ENCODE measurements around the gene BRCC3.
A peak's percentile ranks its signal among the peaks of the same experiment; 100 is the strongest.

Gene BRCC3

DNA sequence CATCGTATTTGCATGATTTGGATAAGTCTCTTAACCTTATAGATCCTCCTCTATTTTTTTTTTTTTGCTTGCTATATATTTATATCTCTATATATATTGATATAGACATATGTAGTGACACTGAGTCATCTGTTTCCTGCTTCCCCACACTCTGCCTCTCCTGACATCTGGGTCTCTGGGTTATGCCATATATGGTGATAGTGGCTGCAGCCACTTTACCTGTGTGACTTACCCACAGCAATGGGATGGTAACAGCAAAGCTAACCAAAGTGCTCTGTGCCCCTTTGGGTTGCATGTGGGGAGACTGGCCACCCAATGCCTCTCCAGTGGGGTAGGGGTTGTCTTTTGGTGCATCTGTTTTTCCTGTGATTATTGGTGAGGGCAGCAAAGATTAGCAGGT lies 14.8 kb upstream of the BRCC3 start:
- DNase-seq (ENCODE audit: extremely low spot score): no peak
- POLR2A ChIA-PET: no interaction called here
- CTCF ChIA-PET: interaction anchor here (0.8 to 1.6 kb wide), 6 partner anchors 8 to 139 kb away, joined by 3 to 7 read pairs (median 4); no protein-coding TSS in a partner anchor
- TF ChIP-seq L3MBTL2 (conservative IDR thresholded peaks at IDR 0.05) (no peak), SP1 (IDR thresholded peaks at IDR 0.05) (no peak), TARDBP (IDR thresholded peaks at IDR 0.05) (no peak), BHLHE40 (IDR thresholded peaks at IDR 0.05; ENCODE audit: borderline replicate concordance) (no peak), ELF4 (IDR thresholded peaks at IDR 0.05) (no peak), CTBP1 (IDR thresholded peaks at IDR 0.05; ENCODE audit: borderline replicate concordance) (no peak), ZNF384 (IDR thresholded peaks at IDR 0.05) (no peak), FOXK2 (IDR thresholded peaks at IDR 0.05) (no peak), HDGF (IDR thresholded peaks at IDR 0.05; ENCODE audit: borderline replicate concordance) (no peak), NFRKB (IDR thresholded peaks at IDR 0.05) (no peak), SUZ12 (IDR thresholded peaks at IDR 0.05) (no peak), ARNT (IDR thresholded peaks at IDR 0.05) (no peak), FOXM1 (IDR thresholded peaks at IDR 0.05; ENCODE audit: borderline replicate concordance) (no peak), LEF1 (IDR thresholded peaks at IDR 0.05; ENCODE audit: borderline replicate concordance) (no peak), FOXA1 (IDR thresholded peaks at IDR 0.05) (no peak)
- TF ChIP-seq, protein P1, sequence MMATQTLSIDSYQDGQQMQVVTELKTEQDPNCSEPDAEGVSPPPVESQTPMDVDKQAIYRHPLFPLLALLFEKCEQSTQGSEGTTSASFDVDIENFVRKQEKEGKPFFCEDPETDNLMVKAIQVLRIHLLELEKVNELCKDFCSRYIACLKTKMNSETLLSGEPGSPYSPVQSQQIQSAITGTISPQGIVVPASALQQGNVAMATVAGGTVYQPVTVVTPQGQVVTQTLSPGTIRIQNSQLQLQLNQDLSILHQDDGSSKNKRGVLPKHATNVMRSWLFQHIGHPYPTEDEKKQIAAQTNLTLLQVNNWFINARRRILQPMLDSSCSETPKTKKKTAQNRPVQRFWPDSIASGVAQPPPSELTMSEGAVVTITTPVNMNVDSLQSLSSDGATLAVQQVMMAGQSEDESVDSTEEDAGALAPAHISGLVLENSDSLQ (IDR thresholded peaks at IDR 0.05): no peak

DNA sequence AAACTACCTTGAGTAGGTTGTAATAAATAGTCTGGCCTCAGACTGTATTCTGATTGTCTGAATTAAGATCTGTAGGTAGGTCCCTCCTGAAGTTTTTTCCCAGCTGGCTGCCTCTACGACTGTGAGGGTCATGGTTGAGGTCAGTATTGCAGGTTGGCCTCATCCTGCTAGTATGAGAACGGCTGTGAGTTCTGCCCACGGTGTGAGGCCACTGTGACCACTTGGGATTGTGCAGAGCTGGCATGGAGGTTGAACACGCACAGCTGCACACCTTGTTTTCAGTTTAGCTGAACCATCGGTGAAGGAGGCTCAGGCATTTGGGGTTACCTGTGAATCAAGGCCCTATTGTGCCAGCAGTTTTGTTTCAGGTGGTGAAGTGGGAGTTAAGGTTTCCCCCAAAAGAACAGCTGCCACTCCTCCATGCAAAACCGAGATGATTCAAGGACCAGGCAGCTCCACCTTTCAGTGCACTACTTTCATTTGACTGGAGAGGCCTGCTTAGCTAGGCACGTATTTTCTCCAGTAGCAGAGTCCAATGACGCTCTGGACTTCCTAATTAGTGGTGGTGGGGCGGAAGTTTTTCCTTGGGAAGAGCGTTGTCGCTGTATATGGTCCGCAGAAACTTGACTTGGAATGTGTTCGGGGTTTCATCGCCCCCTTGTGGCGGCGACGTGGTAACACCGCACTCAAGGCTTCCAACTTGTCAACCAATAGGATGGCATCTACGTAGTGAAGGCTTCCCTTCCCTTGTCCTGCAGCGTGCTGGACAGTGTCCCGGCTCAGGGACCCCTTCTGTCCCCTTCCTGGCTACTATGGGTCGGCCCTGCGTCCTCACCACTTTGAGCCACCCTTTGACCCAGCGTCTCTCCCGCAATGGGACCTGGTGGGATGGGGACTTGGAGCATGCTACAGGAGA lies 14.2 kb upstream of the BRCC3 start:
- POLR2A ChIA-PET: no interaction called here
- no peak for TF ChIP-seq FOXA1 (IDR thresholded peaks at IDR 0.05)
- TF ChIP-seq HDGF (IDR thresholded peaks at IDR 0.05; ENCODE audit: borderline replicate concordance): no peak
- TF ChIP-seq L3MBTL2 (conservative IDR thresholded peaks at IDR 0.05): no peak
- TF ChIP-seq LEF1 (IDR thresholded peaks at IDR 0.05; ENCODE audit: borderline replicate concordance): no peak
- TF ChIP-seq TARDBP (IDR thresholded peaks at IDR 0.05): no peak
- TF ChIP-seq ZNF384 (IDR thresholded peaks at IDR 0.05): no peak
- TF ChIP-seq SUZ12 (IDR thresholded peaks at IDR 0.05): no peak
- no peak for TF ChIP-seq SP1 (IDR thresholded peaks at IDR 0.05)
- no peak for TF ChIP-seq NFRKB (IDR thresholded peaks at IDR 0.05)
- CTCF ChIA-PET: interaction anchor here (0.7 to 1.6 kb wide), 8 partner anchors 9 to 139 kb away, joined by 3 to 7 read pairs (median 4); no protein-coding TSS in a partner anchor
- peak; percentile 79 for DNase-seq (ENCODE audit: extremely low spot score)

DNA sequence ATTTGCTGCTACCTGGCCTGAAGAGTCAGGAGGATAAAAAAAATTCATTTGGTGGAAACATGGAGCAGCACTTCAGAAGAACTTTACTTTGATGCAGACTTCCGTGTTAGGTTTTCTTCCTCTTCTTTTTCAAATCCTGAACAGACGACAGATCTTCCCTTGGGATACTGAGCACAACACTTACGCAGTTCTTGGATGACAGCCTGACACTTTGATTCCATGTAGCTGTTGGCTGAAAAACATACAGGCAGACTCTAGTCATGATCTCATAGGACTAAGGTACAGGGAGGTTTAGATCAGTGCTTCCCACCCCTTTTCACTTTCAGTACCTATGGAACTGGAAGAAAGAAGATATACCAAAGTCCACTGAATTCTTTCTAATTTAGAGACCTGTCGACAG lies 9.5 kb upstream of the BRCC3 start:
- ChIA-PET CTCF (no interaction called here), POLR2A (no interaction called here)
- no peak for TF ChIP-seq TARDBP (IDR thresholded peaks at IDR 0.05)
- no peak for TF ChIP-seq LEF1 (IDR thresholded peaks at IDR 0.05; ENCODE audit: borderline replicate concordance)
- no peak for TF ChIP-seq L3MBTL2 (conservative IDR thresholded peaks at IDR 0.05)
- TF ChIP-seq HDGF (IDR thresholded peaks at IDR 0.05; ENCODE audit: borderline replicate concordance): no peak
- TF ChIP-seq NFRKB (IDR thresholded peaks at IDR 0.05): no peak
- no peak for TF ChIP-seq SP1 (IDR thresholded peaks at IDR 0.05)
- TF ChIP-seq ARNT (IDR thresholded peaks at IDR 0.05): no peak
- TF ChIP-seq FOXM1 (IDR thresholded peaks at IDR 0.05; ENCODE audit: borderline replicate concordance): no peak
- TF ChIP-seq ZNF384 (IDR thresholded peaks at IDR 0.05): no peak
- TF ChIP-seq, protein P1 (IDR thresholded peaks at IDR 0.05): no peak
- TF ChIP-seq CTBP1 (IDR thresholded peaks at IDR 0.05; ENCODE audit: borderline replicate concordance): no peak
- no peak for TF ChIP-seq FOXK2 (IDR thresholded peaks at IDR 0.05)
- TF ChIP-seq ELF4 (IDR thresholded peaks at IDR 0.05): no peak
- TF ChIP-seq SUZ12 (IDR thresholded peaks at IDR 0.05): no peak
- no peak for TF ChIP-seq FOXA1 (IDR thresholded peaks at IDR 0.05)
- no peak for DNase-seq (ENCODE audit: extremely low spot score)

DNA sequence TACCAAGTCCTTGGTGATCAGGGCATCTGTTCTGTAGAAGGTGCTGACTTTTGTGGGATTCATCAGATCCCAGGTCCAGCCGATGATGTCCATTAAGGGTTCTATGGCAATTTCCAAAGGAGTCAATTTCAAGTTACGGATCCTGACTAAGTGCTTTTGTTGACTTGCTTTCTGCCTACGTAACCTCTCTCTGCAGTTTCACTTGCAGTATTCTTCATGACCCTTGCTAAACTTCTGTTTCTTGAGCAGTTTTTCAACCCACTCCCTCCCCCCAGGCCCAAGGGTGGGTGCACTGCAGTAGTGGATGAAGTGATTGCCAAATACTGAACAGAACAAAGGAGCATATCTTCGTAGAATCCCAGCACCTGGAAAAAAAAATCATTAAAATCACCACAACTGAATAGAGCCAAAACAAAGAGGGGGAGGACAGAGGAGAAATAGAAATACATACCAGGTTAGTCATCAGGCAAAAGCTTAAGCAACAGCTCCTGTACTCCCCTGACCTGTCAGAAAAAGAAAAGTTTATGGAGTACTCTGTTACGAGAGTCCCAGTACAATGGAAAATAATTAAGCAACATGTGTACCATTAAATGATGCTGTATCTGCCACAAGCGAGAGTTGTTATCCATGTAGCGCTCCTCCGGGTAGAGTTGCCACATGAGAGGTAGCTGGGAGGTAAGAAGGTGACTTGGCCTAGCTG lies 6.1 kb upstream of the BRCC3 start:
- CTCF ChIA-PET: no interaction called here
- TF ChIP-seq ZNF384 (IDR thresholded peaks at IDR 0.05) (no peak), TARDBP (IDR thresholded peaks at IDR 0.05) (no peak), LEF1 (IDR thresholded peaks at IDR 0.05; ENCODE audit: borderline replicate concordance) (no peak), FOXK2 (IDR thresholded peaks at IDR 0.05) (no peak), FOXM1 (IDR thresholded peaks at IDR 0.05; ENCODE audit: borderline replicate concordance) (no peak)
- TF ChIP-seq, protein P1 (IDR thresholded peaks at IDR 0.05): no peak
- no peak for DNase-seq (ENCODE audit: extremely low spot score)
- POLR2A ChIA-PET: no interaction called here

DNA sequence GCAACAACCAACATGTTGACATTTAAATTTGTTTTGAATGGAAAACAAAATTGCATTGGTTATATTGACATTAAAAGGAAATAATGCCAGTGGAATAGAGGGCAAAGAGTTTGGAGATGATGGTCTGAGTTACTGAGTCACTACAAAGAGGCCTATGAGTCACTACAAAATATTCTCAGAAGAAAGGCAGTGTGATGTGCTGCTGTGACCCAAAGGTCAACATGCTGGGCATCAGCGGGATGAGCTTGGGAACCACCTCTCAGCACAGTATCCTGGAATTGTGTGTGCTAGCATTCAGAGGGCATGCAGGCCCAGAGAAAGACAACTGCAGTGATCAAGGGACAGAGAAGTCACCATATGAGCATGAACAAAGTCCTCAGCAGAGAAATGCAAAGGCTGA lies 3.1 kb upstream of the BRCC3 start:
- TF ChIP-seq LEF1 (IDR thresholded peaks at IDR 0.05; ENCODE audit: borderline replicate concordance) (no peak), ELF4 (IDR thresholded peaks at IDR 0.05) (no peak), CTBP1 (IDR thresholded peaks at IDR 0.05; ENCODE audit: borderline replicate concordance) (no peak), FOXA1 (IDR thresholded peaks at IDR 0.05) (no peak), HDGF (IDR thresholded peaks at IDR 0.05; ENCODE audit: borderline replicate concordance) (no peak), NFRKB (IDR thresholded peaks at IDR 0.05) (no peak), ARNT (IDR thresholded peaks at IDR 0.05) (no peak), FOXM1 (IDR thresholded peaks at IDR 0.05; ENCODE audit: borderline replicate concordance) (no peak), ZNF384 (IDR thresholded peaks at IDR 0.05) (no peak), SP1 (IDR thresholded peaks at IDR 0.05) (no peak)
- DNase-seq (ENCODE audit: extremely low spot score): no peak
- POLR2A ChIA-PET: no interaction called here
- CTCF ChIA-PET: no interaction called here
